ENCODE measurements around the gene COL6A2. TPM values are rescaled to one million over a fixed set of nuclear protein-coding genes. Genes with fewer than 3 reads are reported as not detected.

Gene COL6A2
- total RNA-seq, 1 experiment from 2014 or later = 129 TPM

- no peak overlapping the region for H4K91ac ChIP-seq (ENCODE audit: insufficient read length, low read depth, low read length)
- no peak overlapping the region for H3K4me3 Mint-ChIP-seq
- no peaks in the 10 kb centered on the region for H3K27me3 ChIP-seq (ENCODE audit: insufficient read depth, low read length)
- H4K20me1 ChIP-seq (ENCODE audit: control insufficient read depth, insufficient read depth, insufficient read length) = no peaks in the 10 kb centered on the region
- H3K27ac ChIP-seq (ENCODE audit: insufficient read length, low read depth, low read length) = no peak overlapping the region
- no peaks in the 10 kb centered on the region for H3K4me1 ChIP-seq (ENCODE audit: insufficient read depth, low read length)
- no peak overlapping the region for H2BK5ac ChIP-seq (ENCODE audit: insufficient read length, low read length)
- H3K9ac ChIP-seq (ENCODE audit: extremely low read depth, insufficient read length, low read length) = no peak overlapping the region
- no peaks in the 10 kb centered on the region for H3K79me1 ChIP-seq (ENCODE audit: insufficient read depth, low read depth, low read length, poor library complexity, severe bottlenecking)
- H3K56ac ChIP-seq (ENCODE audit: insufficient read length, low read depth, low read length) = no peak overlapping the region
- no peak overlapping the region for H4K8ac ChIP-seq (replicated peaks; ENCODE audit: insufficient read length, low read depth, low read length)
- no peak overlapping the region for H3K4ac ChIP-seq (ENCODE audit: low read depth, low read length)
- H3K36me3 Mint-ChIP-seq (ENCODE audit: insufficient read depth in 1 of 3, low read depth in 3 of 3) = peaks cover 0 to 8% (median 0%) of the 10 kb centered on the region in 3 experiments; a peak in 3 of 7 replicates
- no peak overlapping the region for H2BK20ac ChIP-seq (ENCODE audit: low read depth, low read length, poor library complexity, severe bottlenecking)
- WGBS (ENCODE audit: extremely low coverage, insufficient read length, low lambda C conversion rate) = no CpG with 5 or more reads among the region's 85 CpGs
- no peak overlapping the region for H2BK12ac ChIP-seq (ENCODE audit: insufficient read length, low read depth, low read length)
- no peak overlapping the region for H3K23ac ChIP-seq (ENCODE audit: insufficient read length, low read depth, low read length)
- H3K14ac ChIP-seq (ENCODE audit: insufficient read depth, low read length) = no peak overlapping the region
- no peaks in the 10 kb centered on the region; the same call in 1 of the 2 replicates for H3K27me3 Mint-ChIP-seq (ENCODE audit: low read depth)
- H3K23me2 ChIP-seq (ENCODE audit: insufficient read length, low read depth, low read length, poor library complexity, severe bottlenecking) = no peaks in the 10 kb centered on the region
- no peak overlapping the region for H3T11ph ChIP-seq (ENCODE audit: low read length)
- H3K9me3 Mint-ChIP-seq = no peaks in the 10 kb centered on the region; a peak in 1 of 5 replicates
- H3K27ac Mint-ChIP-seq = no peak overlapping the region
- no peak for TF ChIP-seq CTCF (conservative IDR thresholded peaks at IDR 0.05)
- DNase-seq = no peak
- H2AK5ac ChIP-seq (ENCODE audit: insufficient read length, low read length) = no peak overlapping the region
- peaks cover 3 to 23% of the 10 kb centered on the region in 2 experiments for H3K4me1 Mint-ChIP-seq
- no peak overlapping the region for H2AFZ ChIP-seq (ENCODE audit: low read length)
- H3K79me2 ChIP-seq (ENCODE audit: insufficient read depth, low read length) = no peaks in the 10 kb centered on the region
- no peaks in the 10 kb centered on the region for H3K9me3 ChIP-seq (ENCODE audit: control insufficient read depth, low read depth, low read length)
- H2BK15ac ChIP-seq (ENCODE audit: low read depth, low read length) = no peak overlapping the region
- H2BK120ac ChIP-seq (ENCODE audit: low read depth, low read length, poor library complexity, severe bottlenecking) = no peak overlapping the region
- no peak overlapping the region for H3K18ac ChIP-seq (ENCODE audit: insufficient read length, low read depth, low read length)
- H3K4me2 ChIP-seq (ENCODE audit: insufficient read depth, insufficient read length, low read length) = no peak overlapping the region
- no peak overlapping the region for H4K5ac ChIP-seq (ENCODE audit: insufficient read length, low read depth, low read length)
Measured at GRCh38 chr21:46131838-46132651, 34.1 kb downstream of the COL6A2 start.

Measured in H9 (cell line).